Measurements from ENCODE around the gene TNFRSF9. TPM values are rescaled to one million over a fixed set of nuclear protein-coding genes. Genes with fewer than 3 reads are reported as not detected.
"Not testable (repeated sequence)": the region's sequence is repeated elsewhere in the genome, so short reads cannot be mapped to it uniquely, and the experiment has no call there.

The TNFRSF9 gene
- polyA plus RNA-seq, 3 donors from 2014 or later: 6.5 to 21.9 (median 10.9) TPM

DNA sequence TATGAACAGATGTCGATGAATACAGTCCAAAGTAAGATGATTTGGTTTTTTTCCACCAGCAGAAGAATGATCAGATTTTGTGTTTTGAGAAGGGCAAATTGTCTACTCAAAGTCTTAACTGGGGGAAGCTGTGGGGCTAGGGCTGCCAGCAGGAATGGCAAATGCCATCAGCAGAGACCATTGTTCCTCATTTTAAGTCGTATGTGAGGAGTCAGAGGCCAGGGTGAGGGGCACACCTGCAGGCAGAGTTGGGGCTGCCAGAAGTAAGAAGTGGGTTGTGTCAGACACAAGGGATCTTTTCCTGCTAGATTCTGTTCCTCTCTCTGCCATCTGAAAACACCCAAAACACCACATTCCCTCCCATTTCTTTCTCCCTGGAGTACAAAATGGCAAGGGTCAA lies 29.6 kb upstream of the TNFRSF9 start:
- Mint-ChIP-seq H3K27me3 (ENCODE audit: low read depth in 3 of 3) (peaks cover 0 to 2% (median 0%) of the 10 kb centered on the region in 3 donors), H3K4me3 (no peak overlapping the region), H3K4me1 (peaks cover 18 to 30% of the 10 kb centered on the region in 2 donors), H3K9me3 (no peaks in the 10 kb centered on the region), H3K27ac (peak overlapping the region in 2 of 6 donors; percentile 4 to 12), H3K36me3 (peaks cover 19 to 51% (median 28%) of the 10 kb centered on the region in 3 donors)
- DNase-seq: no peak

DNA sequence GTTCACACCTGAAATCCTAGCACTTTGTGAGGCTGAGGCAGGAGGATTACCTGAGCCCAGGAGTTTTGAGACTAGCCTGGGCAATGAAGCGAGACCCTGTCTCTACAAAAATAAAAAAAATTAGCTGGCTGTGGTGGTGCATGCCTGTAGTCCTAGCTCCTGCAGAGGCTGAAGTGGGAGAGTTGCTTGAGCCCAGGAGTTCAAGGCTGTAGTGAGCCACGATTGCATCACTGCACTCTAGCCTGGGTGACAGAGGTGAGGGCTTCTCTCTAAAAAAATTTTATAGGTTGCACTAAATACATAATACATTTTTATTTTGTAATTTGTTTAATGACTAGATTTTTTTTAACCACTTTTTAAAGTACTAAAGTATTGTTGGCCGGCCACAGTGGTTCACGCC lies 27.0 kb upstream of the TNFRSF9 start:
- H3K4me3 Mint-ChIP-seq: no peak overlapping the region
- DNase-seq: no peak
- H3K27me3 Mint-ChIP-seq (ENCODE audit: low read depth in 3 of 3): no peaks in the 10 kb centered on the region
- peaks cover 34 to 56% of the 10 kb centered on the region in 2 donors for H3K4me1 Mint-ChIP-seq
- no peaks in the 10 kb centered on the region for H3K9me3 Mint-ChIP-seq
- H3K36me3 Mint-ChIP-seq: peaks cover 28 to 56% (median 38%) of the 10 kb centered on the region in 3 donors
- H3K27ac Mint-ChIP-seq: peak overlapping the region in 2 of 6 donors; percentile 36 to 48

DNA sequence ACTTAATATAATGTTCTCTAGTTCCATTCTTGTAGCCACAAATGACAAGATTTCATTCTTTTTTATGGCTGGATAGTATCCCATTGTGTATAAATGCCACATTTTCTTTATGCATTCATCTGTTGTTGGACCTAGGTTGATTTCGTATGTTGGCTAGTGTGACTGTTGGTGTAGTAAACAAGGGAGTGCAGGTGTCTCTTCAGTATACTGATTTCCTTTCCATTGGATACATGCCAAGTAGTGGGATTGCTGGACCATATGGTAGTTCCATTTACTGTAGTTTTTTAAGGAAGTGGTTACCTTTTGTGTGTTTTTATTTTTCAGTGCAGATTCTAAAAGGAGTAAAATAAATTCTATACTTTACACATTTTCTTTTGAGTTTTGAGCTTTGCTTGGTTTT lies 26.6 kb upstream of the TNFRSF9 start:
- H3K4me3 Mint-ChIP-seq: peak overlapping the region in 1 of 5 donors; percentile 42
- H3K9me3 Mint-ChIP-seq: no peaks in the 10 kb centered on the region
- H3K36me3 Mint-ChIP-seq: peaks cover 28 to 53% (median 38%) of the 10 kb centered on the region in 3 donors
- peaks cover 0 to 2% (median under 1%) of the 10 kb centered on the region in 3 donors for H3K27me3 Mint-ChIP-seq (ENCODE audit: low read depth in 3 of 3)
- no peak for DNase-seq
- peaks cover 39 to 60% of the 10 kb centered on the region in 2 donors for H3K4me1 Mint-ChIP-seq
- H3K27ac Mint-ChIP-seq: peak overlapping the region in 2 of 6 donors; percentile 11 to 48

DNA sequence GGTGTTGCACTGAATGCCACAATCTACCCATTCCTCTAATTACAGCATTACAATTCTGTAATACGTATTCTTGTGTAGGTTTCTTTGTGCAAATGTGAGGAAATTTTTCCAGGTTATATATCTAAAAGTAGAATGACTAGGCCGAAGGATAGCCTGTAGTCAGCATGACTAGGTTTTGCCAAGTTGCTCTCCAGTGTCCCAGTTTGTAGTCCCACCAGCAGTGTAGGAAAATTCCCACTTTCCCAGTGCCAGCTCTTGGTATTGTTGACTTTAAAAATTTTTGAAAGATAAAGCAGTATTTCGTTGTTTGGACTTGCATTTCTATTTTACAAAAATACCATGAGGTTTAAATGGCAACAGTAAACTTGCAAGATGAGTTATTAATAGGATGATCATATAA lies 23.8 kb upstream of the TNFRSF9 start:
- Mint-ChIP-seq H3K36me3 (peaks cover 19 to 31% (median 25%) of the 10 kb centered on the region in 3 donors), H3K9me3 (no peaks in the 10 kb centered on the region), H3K27ac (peak overlapping the region in 3 of 6 donors; percentile 11 to 45 (median 26)), H3K4me1 (peaks cover 55 to 77% of the 10 kb centered on the region in 2 donors), H3K27me3 (ENCODE audit: low read depth in 3 of 3) (peaks cover 10 to 17% (median 11%) of the 10 kb centered on the region in 3 donors), H3K4me3 (no peak overlapping the region)
- DNase-seq: no peak

DNA sequence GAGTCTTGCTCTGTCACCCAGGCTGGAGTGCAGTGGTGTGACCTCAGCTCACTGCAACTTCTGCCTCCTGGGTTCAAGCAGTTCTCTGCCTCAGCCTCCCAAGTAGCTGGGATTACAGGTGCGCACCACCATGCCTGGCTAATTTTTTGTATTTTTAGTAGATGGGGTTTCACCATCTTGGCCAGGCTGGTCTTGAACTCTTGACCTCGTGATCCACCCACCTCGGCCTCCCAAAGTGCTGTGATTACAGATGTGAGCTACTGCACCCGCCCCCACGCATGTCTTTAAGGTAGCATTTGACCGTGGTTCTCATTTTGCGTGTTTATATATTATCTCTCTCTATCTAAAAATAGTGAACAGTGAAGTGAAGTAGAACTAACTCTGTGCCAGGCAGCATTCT lies 23.2 kb upstream of the TNFRSF9 start:
- Mint-ChIP-seq H3K4me1 (peaks cover 56 to 73% of the 10 kb centered on the region in 2 donors), H3K4me3 (peak overlapping the region in 4 of 5 donors; percentile 44 to 96 (median 56)), H3K36me3 (peaks cover 19 to 25% (median 20%) of the 10 kb centered on the region in 3 donors), H3K27ac (peak overlapping the region; percentile 11 to 72 (median 50)), H3K27me3 (ENCODE audit: low read depth in 3 of 3) (peaks cover 10 to 17% (median 11%) of the 10 kb centered on the region in 3 donors)
- DNase-seq, H3K9me3 Mint-ChIP-seq: not testable (repeated sequence)

DNA sequence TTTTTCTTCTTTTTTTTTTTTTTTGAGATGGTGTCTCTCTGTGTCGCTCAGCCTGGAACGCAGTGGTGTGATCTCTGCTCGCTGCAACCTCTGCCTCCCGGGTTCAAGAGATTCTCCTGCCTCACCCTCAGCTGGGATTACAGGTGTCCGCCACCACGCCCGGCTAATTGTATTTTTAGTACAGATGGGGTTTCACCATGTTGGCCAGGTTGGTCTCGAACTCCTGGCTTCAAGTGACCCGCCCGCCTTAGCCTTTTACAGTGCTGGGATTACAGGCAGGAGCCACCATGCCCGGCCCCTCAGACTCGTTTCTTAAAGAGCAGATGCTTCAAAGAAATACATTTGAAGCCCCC lies 22.7 kb upstream of the TNFRSF9 start:
- not testable (repeated sequence) for H3K9me3 Mint-ChIP-seq, DNase-seq
- H3K36me3 Mint-ChIP-seq: peaks cover 19 to 22% (median 20%) of the 10 kb centered on the region in 3 donors
- peak overlapping the region in 4 of 5 donors; percentile 94 to 100 (median 96) for H3K4me3 Mint-ChIP-seq
- peak overlapping the region; percentile 67 to 99 (median 98) for H3K27ac Mint-ChIP-seq
- H3K4me1 Mint-ChIP-seq: peaks cover 56 to 71% of the 10 kb centered on the region in 2 donors
- H3K27me3 Mint-ChIP-seq (ENCODE audit: low read depth in 3 of 3): peaks cover 10 to 17% (median 11%) of the 10 kb centered on the region in 3 donors

DNA sequence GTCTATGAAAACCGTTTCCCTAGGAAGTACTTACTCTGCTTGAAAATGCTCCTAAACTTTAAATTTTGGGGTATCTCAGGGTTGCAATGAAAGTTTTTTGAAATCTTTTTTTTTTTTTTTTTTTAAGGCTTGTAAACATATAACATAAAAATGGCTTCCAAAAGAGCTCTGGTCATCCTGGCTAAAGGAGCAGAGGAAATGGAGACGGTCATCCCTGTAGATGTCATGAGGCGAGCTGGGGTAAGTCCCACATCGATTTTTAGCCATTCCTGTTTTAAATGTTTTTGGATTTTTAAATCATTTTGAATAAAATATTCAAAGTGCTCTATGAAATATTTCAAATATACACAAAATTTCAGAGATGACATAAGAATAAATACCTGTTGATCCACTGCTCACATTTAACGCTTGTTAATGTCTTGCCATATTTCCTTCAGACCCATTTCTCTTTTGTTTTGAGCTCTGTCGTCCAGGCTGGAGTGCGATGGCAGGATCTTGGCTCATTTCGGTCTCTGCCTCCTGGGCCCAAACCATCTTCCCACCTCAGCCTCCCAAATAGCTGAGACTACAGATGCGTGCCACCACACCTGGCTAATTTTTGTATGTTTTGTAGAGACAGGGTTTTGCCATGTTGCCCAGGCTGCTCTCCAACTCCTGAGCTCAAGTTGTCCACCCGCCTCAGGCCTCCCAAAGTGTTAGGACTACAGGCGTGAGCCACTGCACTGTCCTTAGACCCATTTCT lies 22.2 kb upstream of the TNFRSF9 start:
- H3K4me3 Mint-ChIP-seq: peak overlapping the region; percentile 94 to 100 (median 96)
- H3K27me3 Mint-ChIP-seq (ENCODE audit: low read depth in 3 of 3): peaks cover 10 to 17% (median 13%) of the 10 kb centered on the region in 3 donors
- H3K36me3 Mint-ChIP-seq: peaks cover 19 to 22% (median 20%) of the 10 kb centered on the region in 3 donors
- peaks cover 56 to 71% of the 10 kb centered on the region in 2 donors for H3K4me1 Mint-ChIP-seq
- H3K9me3 Mint-ChIP-seq: no peaks in the 10 kb centered on the region
- peak overlapping the region; percentile 92 to 99 (median 98) for H3K27ac Mint-ChIP-seq
- no peak for DNase-seq

DNA sequence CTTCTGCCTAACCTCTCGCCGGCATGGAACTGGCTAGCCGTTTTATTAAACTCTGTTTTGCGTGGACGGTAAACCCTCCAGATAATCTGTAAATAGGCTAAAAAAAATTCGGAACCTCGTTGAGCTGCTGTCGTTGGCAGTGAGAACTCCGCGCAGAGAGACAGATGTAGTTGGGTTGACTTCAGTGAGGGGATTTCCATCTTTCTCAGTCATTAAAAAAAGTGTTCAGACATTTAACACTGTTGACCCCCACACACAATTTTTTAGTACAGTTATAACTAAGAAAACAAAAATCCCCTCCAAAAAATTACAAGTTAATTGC lies 21.3 kb upstream of the TNFRSF9 start:
- H3K36me3 Mint-ChIP-seq: peaks cover 17 to 19% (median 19%) of the 10 kb centered on the region in 3 donors
- DNase-seq: no peak
- H3K4me1 Mint-ChIP-seq: peaks cover 52 to 64% of the 10 kb centered on the region in 2 donors

DNA sequence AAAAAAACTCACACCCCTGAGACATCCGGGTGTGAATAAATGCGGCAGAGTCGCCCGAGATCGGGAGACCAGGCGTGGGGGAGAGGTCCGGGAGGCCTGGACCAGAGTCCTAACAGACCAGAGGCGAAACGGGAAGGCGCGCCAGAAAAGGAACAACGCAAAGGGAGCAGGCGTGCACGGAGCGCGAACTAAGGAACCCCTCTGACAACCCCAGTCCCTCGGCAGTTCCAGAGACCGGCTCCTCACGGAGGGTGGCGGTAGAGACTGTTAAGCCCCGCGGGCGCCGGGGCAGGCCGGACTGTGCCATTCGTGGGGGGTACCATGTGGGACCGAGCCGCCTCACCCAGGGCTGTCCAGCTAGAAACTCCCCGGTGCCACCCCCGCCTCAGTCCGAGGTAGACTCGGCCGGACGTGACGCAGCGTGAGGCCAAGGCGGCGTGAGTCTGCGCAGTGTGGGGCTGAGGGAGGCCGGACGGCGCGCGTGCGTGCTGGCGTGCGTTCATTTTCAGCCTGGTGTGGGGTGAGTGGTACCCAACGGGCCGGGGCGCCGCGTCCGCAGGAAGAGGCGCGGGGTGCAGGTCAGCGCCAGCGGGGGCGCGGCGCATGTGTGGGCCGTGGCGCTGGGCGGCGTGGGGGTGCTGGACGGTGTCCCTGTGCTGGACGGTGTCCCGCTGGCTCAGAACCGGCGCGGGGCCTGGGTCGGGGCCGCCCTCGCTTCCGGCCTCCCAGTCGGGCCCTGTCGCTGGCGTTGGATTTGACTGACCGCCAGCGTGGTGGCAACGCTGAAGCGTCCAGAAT lies 20.8 kb upstream of the TNFRSF9 start, which contains the start of gene PARK7:
Gene PARK7, plus strand, starts transcription at position 496 of the 798 bp plus-strand sequence. CDS start 1,075 bp downstream, outside the sequence.
- H3K4me1 Mint-ChIP-seq: peaks cover 48 to 59% of the 10 kb centered on the region in 2 donors

More for the DNA sequence above, 21.3 kb upstream of the TNFRSF9 start:
- Mint-ChIP-seq H3K27ac (peak overlapping the region; percentile 92 to 99 (median 98)), H3K27me3 (ENCODE audit: low read depth in 3 of 3) (peaks cover 10 to 17% (median 13%) of the 10 kb centered on the region in 3 donors), H3K9me3 (no peaks in the 10 kb centered on the region), H3K4me3 (peak overlapping the region; percentile 94 to 100 (median 96))

DNA sequence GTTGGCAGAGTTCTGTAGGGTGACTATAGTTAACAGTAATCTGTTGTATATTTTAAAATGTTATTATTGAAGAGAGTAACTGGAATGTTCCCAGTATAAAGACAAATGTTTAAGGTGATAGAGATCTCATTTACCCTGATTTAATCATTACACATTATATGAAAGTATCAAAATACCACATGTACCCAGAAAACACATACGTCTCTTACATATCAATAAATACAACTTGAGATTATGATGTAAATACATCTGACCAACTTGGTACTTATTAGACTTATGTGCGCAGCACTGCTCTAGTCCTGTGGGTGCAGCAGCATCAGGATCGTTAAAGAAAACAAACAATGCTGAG lies 20.2 kb upstream of the TNFRSF9 start:
- no peak for DNase-seq
- peaks cover 10 to 17% (median 13%) of the 10 kb centered on the region in 3 donors for H3K27me3 Mint-ChIP-seq (ENCODE audit: low read depth in 3 of 3)
- peaks cover 13 to 14% (median 14%) of the 10 kb centered on the region in 3 donors for H3K36me3 Mint-ChIP-seq
- peak overlapping the region; percentile 96 to 100 (median 99) for H3K27ac Mint-ChIP-seq
- H3K9me3 Mint-ChIP-seq: no peaks in the 10 kb centered on the region
- peak overlapping the region; percentile 94 to 100 (median 96) for H3K4me3 Mint-ChIP-seq
- peaks cover 48 to 60% of the 10 kb centered on the region in 2 donors for H3K4me1 Mint-ChIP-seq

More for the DNA sequence above, 20.8 kb upstream of the TNFRSF9 start, which contains the start of gene PARK7:
- Mint-ChIP-seq H3K4me3 (peak within 1 kb of the TSS; percentile 94 to 100 (median 96)), H3K27me3 (ENCODE audit: low read depth in 3 of 3) (peaks cover 10 to 17% (median 13%) of the 10 kb centered on the region in 3 donors), H3K9me3 (no peaks in the 10 kb centered on the region), H3K36me3 (peaks cover 13 to 14% (median 14%) of the 10 kb centered on the region in 3 donors), H3K27ac (peak within 1 kb of the TSS; percentile 97 to 100 (median 99))
- peak; percentile 100 for DNase-seq

DNA sequence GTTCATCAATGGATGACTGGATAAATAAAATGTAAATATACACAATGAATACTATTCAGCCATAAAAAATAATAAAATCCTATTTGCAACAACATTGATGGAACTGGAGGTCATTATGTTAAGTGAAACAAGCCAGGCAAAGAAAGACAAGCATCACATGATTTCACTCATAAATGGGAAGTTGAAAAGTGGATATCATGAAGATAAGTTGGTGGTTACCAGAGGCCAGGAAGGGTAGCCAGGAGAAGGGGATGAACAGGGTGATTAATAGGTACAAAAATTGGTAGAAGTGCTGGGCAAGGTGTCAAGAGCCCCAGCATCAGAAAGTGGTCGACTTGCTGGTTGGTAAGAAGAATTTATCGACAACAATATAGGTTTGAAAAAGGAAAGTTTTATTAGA lies 19.5 kb upstream of the TNFRSF9 start:
- peaks cover 9 to 13% (median 12%) of the 10 kb centered on the region in 3 donors for H3K36me3 Mint-ChIP-seq
- H3K4me3 Mint-ChIP-seq: peak overlapping the region; percentile 94 to 100 (median 96)
- H3K27ac Mint-ChIP-seq: peak overlapping the region; percentile 96 to 100 (median 99)
- H3K9me3 Mint-ChIP-seq: no peaks in the 10 kb centered on the region
- peaks cover 49 to 58% of the 10 kb centered on the region in 2 donors for H3K4me1 Mint-ChIP-seq
- DNase-seq: no peak
- H3K27me3 Mint-ChIP-seq (ENCODE audit: low read depth in 3 of 3): peaks cover 10 to 17% (median 13%) of the 10 kb centered on the region in 3 donors

DNA sequence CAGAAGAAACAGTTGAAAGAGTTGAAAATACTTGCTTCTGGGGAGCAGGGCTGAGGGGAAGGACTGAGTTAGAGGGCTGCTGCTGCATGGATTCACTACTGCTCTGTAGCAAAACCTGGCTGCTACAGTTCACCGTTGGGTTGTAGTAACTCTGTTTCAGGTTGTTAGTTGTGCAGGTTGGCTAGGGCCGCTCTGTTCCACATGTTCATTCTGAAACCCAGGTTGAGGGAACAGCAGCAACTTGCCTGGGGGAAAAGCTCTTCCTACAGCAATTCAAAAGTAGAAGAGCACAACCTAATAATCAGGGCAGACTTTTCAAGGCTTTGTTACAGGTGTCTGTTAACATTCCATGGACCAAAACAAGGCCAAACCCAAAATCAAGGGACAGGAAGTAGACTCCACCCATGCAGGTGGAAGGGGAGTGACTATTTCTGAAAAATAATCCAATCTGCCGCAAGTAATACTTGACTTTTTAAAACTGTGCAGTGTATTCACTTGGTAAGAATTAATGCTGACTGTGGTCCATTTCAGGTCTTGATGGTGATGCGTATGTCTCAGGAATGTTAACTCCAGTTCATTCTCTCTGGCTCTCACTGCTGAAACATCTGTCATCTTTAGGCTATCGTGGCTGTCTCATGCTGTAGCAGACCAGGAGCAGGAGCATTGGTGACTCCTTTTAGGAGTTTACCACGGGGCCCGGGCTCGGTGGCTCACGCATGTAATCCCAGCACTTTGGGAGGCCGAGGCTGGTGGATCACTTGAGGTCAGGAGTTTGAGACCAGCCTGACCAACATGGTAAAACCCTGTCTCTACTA lies 15.8 kb upstream of the TNFRSF9 start:
- H3K9me3 Mint-ChIP-seq: no peaks in the 10 kb centered on the region
- DNase-seq: no peak
- H3K4me3 Mint-ChIP-seq: peak overlapping the region in 1 of 5 donors; percentile 43
- no peaks in the 10 kb centered on the region for H3K36me3 Mint-ChIP-seq
- peaks cover 14 to 21% (median 14%) of the 10 kb centered on the region in 3 donors for H3K27me3 Mint-ChIP-seq (ENCODE audit: low read depth in 3 of 3)
- H3K27ac Mint-ChIP-seq: peak overlapping the region in 5 of 6 donors; percentile 40 to 88 (median 83)
- H3K4me1 Mint-ChIP-seq: peaks cover 38 to 43% of the 10 kb centered on the region in 2 donors

DNA sequence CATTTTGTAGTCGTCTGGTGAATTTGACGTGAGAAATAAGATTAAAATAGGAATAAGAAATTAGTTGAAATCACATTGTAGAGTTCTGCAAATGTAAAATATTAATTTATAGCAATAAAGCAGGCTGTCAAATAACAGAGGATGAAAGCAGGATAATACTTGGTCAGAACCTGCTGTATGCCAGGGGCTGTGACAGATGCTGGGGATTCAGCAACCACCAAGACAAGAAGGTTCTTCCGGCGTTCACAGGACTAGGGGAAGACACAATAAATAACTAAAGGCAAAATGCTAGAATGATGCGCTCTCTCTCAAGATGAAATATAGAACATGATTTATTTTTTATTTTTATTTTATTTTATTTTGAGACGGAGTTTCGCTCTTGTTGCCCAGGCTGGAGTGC lies 14.0 kb upstream of the TNFRSF9 start:
- Mint-ChIP-seq H3K27ac (peak overlapping the region; percentile 98 to 99 (median 99)), H3K27me3 (ENCODE audit: low read depth in 3 of 3) (peaks cover 10 to 13% (median 12%) of the 10 kb centered on the region in 3 donors), H3K4me1 (peaks cover 30 to 36% of the 10 kb centered on the region in 2 donors), H3K9me3 (no peaks in the 10 kb centered on the region), H3K36me3 (no peaks in the 10 kb centered on the region), H3K4me3 (peak overlapping the region; percentile 88 to 94 (median 91))
- no peak for DNase-seq

Measured in immature natural killer cell (primary cell).